Endothelial cell (in vitro differentiated cells): ENCODE measurements around the gene LYRM1. TPM values are rescaled to one million over a fixed set of nuclear protein-coding genes. Genes with fewer than 3 reads are reported as not detected.

ENCODE experiments used
- DNase-seq: peaks from one replicate; pipeline ENCODE4 v3.0.0; 2021; ENCODE audit warnings: low spot score
- H3K27ac Mint-ChIP-seq: one replicate; pipeline ENCODE4 v1.8.0; 2021; ENCODE audit warnings: mixed read lengths, inconsistent platforms; ENCODE audit not compliant: unreplicated experiment
- H3K27me3 Mint-ChIP-seq: one replicate; pipeline ENCODE4 v1.8.0; 2021; ENCODE audit warnings: mild to moderate bottlenecking, moderate library complexity, mixed read lengths, inconsistent platforms; ENCODE audit not compliant: unreplicated experiment
- H3K36me3 Mint-ChIP-seq: one replicate; pipeline ENCODE4 v1.8.0; 2021; ENCODE audit warnings: mild to moderate bottlenecking, low read depth, mixed read lengths, inconsistent platforms; ENCODE audit not compliant: unreplicated experiment
- H3K4me1 Mint-ChIP-seq: one replicate; pipeline ENCODE4 v1.8.0; 2021; ENCODE audit warnings: mild to moderate bottlenecking, mixed read lengths, inconsistent platforms; ENCODE audit not compliant: unreplicated experiment
- H3K4me3 Mint-ChIP-seq: one replicate; pipeline ENCODE4 v1.8.0; 2021; ENCODE audit warnings: mild to moderate bottlenecking, mixed read lengths, inconsistent platforms; ENCODE audit not compliant: unreplicated experiment
- H3K9me3 Mint-ChIP-seq: one replicate; pipeline ENCODE4 v1.8.0; 2021; ENCODE audit warnings: mixed read lengths, inconsistent platforms; ENCODE audit not compliant: unreplicated experiment
- total RNA-seq: library from RNA; stranded (reverse); fragmentation: NEBNext Ultra II Directional; extraction: Animal tissue kit (Norgen Biotek cat#: 25700); gene quantifications from one replicate; pipeline ENCODE4 v1.2.1, GENCODE V29; 2021; ENCODE audit not compliant: unreplicated experiment
- TF ChIP-seq, protein P1 (sequence below): fragments of 200-600 bp; sonication (generic); IDR thresholded peaks from one replicate; pipeline ENCODE4 v1.5.0; 2021; ENCODE audit warnings: antibody characterized with exemption; ENCODE audit not compliant: unreplicated experiment

The LYRM1 gene
- total RNA-seq, 1 donor from 2014 or later = 14.0 TPM

DNA sequence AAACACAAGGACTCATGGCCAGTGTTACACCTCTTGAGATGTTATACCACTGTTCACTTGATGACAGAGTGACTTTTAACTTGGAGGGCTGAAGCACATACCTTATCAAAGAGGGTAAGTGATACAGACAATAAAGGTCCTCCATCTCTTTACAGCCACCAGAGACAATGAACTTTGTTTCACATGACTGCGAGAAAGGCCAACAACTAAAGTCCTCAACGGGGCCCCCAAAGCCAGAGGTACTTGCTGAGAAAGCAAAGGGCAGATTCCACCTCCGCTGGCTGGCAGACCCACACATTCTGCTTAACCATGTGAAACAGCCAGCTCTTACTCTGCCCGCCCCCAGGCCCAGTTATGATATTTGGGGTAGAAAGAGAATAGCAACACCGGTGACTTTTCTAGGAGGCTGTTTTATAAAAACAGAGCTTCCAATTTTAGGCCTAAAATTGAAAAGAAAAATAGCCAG lies 21.9 kb upstream of the LYRM1 start:
- H3K9me3 Mint-ChIP-seq = no peaks in the 10 kb centered on the region
- H3K4me1 Mint-ChIP-seq = peaks cover 18% of the 10 kb centered on the region
- H3K4me3 Mint-ChIP-seq = no peak overlapping the region
- no peaks in the 10 kb centered on the region for H3K36me3 Mint-ChIP-seq
- TF ChIP-seq, protein P1, sequence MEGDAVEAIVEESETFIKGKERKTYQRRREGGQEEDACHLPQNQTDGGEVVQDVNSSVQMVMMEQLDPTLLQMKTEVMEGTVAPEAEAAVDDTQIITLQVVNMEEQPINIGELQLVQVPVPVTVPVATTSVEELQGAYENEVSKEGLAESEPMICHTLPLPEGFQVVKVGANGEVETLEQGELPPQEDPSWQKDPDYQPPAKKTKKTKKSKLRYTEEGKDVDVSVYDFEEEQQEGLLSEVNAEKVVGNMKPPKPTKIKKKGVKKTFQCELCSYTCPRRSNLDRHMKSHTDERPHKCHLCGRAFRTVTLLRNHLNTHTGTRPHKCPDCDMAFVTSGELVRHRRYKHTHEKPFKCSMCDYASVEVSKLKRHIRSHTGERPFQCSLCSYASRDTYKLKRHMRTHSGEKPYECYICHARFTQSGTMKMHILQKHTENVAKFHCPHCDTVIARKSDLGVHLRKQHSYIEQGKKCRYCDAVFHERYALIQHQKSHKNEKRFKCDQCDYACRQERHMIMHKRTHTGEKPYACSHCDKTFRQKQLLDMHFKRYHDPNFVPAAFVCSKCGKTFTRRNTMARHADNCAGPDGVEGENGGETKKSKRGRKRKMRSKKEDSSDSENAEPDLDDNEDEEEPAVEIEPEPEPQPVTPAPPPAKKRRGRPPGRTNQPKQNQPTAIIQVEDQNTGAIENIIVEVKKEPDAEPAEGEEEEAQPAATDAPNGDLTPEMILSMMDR = no peak
- DNase-seq = no peak
- H3K27ac Mint-ChIP-seq = no peak overlapping the region
- no peaks in the 10 kb centered on the region for H3K27me3 Mint-ChIP-seq

DNA sequence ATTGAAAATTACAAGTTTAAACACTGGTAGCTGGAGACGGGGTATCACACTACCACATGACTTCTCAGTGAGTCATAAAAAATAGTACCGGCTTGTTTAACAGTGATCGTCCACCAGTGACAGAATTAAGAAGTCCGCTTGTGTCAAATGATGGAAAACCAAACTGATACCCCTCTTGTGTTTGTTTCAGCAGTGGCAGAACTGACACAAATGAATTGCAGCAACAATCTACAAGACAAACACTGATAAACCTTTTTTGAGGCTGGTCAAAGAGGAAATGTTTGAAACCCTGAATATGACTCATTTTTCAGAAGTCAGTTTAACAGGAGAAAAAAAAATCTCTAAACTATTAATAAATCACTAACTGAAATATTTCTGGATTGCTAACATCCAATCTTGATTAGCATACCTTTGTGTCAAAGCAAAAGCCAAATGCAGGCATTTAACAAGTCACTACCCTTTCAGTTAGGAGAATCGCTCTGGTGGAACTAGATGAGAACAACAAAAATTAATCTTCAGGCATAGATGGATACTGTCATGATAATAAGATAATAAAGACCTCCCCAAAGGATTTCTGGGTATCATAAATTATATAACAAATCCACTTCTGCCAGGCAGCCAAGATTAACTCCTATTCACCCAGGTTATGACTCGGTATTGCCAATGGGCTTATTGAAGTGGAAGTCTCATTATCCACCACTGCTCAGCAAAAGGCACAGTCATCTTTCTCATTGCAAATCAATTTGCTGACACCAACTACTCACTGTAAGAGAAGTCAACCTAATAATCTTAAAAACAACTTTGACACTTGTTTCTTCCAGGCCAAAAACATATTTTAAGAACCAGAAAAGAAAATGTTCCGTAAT lies 21.2 kb upstream of the LYRM1 start:
- Mint-ChIP-seq H3K27ac (no peak overlapping the region), H3K36me3 (no peaks in the 10 kb centered on the region), H3K4me3 (no peak overlapping the region), H3K4me1 (peaks cover 12% of the 10 kb centered on the region), H3K9me3 (no peaks in the 10 kb centered on the region), H3K27me3 (no peaks in the 10 kb centered on the region)
- no peak for DNase-seq
- TF ChIP-seq, protein P1 = no peak

DNA sequence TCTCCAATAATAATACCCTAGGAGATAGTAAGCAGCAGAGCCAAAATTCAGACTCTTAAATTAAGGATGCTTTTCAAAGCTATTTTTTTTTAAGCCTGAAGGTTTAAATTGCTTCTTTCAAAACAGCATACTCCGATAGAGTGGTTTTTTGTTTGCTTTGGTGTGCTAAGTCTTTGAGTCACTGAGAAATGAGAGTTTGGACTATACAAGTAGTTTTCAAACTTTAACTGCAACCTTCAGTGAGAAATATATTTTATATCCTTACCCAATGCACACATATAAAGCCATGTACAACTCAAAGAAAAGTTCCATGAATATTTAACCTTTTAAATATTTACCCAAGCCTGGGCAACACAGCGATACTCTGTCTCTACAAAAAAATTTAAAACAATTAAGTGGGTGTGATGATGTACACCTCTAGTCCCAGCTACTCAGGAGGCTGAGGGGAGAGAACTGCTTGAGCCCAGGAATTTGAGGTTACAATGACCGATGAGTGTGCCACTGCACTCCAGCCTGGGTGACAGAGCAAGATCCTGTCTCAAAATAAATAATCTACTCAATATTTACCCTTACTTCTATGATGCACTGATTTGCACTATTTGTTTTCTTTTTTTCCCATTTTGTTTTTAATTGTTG lies 19.6 kb upstream of the LYRM1 start:
- Mint-ChIP-seq H3K27me3 (no peaks in the 10 kb centered on the region), H3K4me1 (peaks cover 9% of the 10 kb centered on the region), H3K4me3 (no peak overlapping the region), H3K36me3 (no peaks in the 10 kb centered on the region), H3K9me3 (no peaks in the 10 kb centered on the region), H3K27ac (peak overlapping the region; percentile 52)
- no peak for DNase-seq
- TF ChIP-seq, protein P1 = no peak

DNA sequence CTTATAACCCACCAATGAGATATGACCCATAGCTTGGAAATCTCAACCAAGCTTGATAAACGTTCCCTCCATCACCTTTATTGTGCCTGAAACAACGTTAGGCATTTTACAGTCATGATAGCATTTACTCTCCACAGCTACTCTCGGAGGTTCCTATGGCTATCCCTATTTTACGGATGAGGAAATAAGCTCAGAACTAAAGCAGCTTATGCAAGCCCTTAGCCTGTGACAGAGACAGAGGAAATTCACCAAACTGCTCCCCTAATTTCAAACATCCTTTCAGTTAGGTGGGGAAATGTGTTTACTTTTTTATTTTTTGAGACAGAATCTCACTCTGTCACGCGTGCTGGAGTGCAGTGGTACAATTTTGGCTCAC lies 19.1 kb upstream of the LYRM1 start:
- peaks cover 9% of the 10 kb centered on the region for H3K4me1 Mint-ChIP-seq
- H3K36me3 Mint-ChIP-seq = no peaks in the 10 kb centered on the region
- DNase-seq = no peak
- TF ChIP-seq, protein P1 = no peak
- H3K4me3 Mint-ChIP-seq = no peak overlapping the region
- no peaks in the 10 kb centered on the region for H3K9me3 Mint-ChIP-seq
- no peaks in the 10 kb centered on the region for H3K27me3 Mint-ChIP-seq
- H3K27ac Mint-ChIP-seq = peak overlapping the region; percentile 52
